Measurements from ENCODE around the gene C11orf68. TPM values are rescaled to one million over a fixed set of nuclear protein-coding genes. Genes with fewer than 3 reads are reported as not detected.

Gene C11orf68
- total and polyA plus RNA-seq, 8 donors = 3.1 to 31.3 (median 13.7) TPM

GRCh38 chr11:65944767-65945166 is 25.9 kb upstream of the C11orf68 start:
- no peak for DNase-seq
- Histone ChIP-seq H3K27me3 (peaks cover 0 to 25% (median 0%) of the 10 kb centered on the region in 3 donors), H3K36me3 (no peaks in the 10 kb centered on the region), H3K4me1 (no peaks in the 10 kb centered on the region), H3K27ac (no peak overlapping the region), H3K4me3 (no peak overlapping the region), H3K9me3 (no peaks in the 10 kb centered on the region)
- TF ChIP-seq POLR2AphosphoS5 (IDR thresholded peaks at IDR 0.05) = no peak
- TF ChIP-seq EP300 (IDR thresholded peaks at IDR 0.05) = no peak
- no peak for TF ChIP-seq POLR2A (IDR thresholded peaks at IDR 0.05)
- TF ChIP-seq, protein P1, sequence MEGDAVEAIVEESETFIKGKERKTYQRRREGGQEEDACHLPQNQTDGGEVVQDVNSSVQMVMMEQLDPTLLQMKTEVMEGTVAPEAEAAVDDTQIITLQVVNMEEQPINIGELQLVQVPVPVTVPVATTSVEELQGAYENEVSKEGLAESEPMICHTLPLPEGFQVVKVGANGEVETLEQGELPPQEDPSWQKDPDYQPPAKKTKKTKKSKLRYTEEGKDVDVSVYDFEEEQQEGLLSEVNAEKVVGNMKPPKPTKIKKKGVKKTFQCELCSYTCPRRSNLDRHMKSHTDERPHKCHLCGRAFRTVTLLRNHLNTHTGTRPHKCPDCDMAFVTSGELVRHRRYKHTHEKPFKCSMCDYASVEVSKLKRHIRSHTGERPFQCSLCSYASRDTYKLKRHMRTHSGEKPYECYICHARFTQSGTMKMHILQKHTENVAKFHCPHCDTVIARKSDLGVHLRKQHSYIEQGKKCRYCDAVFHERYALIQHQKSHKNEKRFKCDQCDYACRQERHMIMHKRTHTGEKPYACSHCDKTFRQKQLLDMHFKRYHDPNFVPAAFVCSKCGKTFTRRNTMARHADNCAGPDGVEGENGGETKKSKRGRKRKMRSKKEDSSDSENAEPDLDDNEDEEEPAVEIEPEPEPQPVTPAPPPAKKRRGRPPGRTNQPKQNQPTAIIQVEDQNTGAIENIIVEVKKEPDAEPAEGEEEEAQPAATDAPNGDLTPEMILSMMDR (IDR thresholded peaks at IDR 0.05) = no peak
- intact Hi-C loops (cut with DNase I; ENCODE audit: low total_unique reads) = no loop called here
- WGBS, 5 donors = 74 to 85% (median 80%) methylated on average over 8 of the region's 8 CpGs

DNA sequence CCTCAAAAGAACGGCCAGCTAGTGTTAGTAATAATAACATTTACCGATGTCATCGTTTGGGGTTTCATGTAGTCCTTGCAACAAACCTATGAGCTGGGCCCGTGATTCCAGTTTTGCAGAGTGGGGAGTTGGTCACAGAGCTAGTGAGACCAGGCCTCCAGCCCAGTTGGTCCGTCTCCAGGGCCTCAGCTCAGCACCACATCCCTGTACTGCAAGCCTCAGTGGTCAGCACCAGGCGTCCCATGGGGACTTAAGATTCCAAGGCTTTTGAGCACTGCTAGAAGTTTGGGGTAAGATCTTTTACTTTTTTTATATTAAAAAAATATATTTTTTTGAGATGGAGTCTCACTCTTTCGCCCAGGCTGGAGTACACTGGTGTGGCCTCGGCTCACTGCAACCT is 25.3 kb upstream of the C11orf68 start:
- DNase-seq = no peak
- Histone ChIP-seq H3K4me3 (no peak overlapping the region), H3K36me3 (no peaks in the 10 kb centered on the region), H3K27me3 (peaks cover 0 to 29% (median 0%) of the 10 kb centered on the region in 3 donors), H3K27ac (no peak overlapping the region), H3K4me1 (no peaks in the 10 kb centered on the region), H3K9me3 (no peaks in the 10 kb centered on the region)
- WGBS, 5 donors = 88 to 95% (median 90%) methylated on average over 8 of the region's 8 CpGs
- intact Hi-C loops (cut with DNase I; ENCODE audit: low total_unique reads) = no loop called here
- no peak for TF ChIP-seq POLR2AphosphoS5 (IDR thresholded peaks at IDR 0.05)
- TF ChIP-seq POLR2A (IDR thresholded peaks at IDR 0.05) = no peak
- TF ChIP-seq, protein P1 (IDR thresholded peaks at IDR 0.05) = no peak
- TF ChIP-seq EP300 (IDR thresholded peaks at IDR 0.05) = no peak

DNA sequence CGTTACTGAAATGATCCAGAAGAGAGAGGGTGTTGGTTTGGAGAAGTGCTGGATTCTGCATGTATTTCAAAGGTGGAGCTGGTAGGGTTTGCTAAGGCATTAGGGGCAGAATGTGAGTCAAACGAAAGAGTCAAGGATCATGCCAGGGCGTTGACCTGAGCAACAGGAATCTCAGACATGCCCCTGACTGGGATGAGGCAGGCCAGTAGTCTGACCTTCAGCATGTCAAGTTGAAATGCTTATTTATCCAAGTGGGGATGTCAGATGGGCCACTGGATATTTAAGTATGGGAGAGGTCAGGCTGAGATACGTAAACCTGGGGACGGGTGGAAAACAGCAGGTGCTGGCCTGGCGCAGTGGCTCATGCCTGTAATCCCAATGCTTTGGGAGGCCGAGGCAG is 23.7 kb upstream of the C11orf68 start:
- H3K27me3 ChIP-seq = peaks cover 0 to 40% (median 0%) of the 10 kb centered on the region in 3 donors
- DNase-seq = no peak
- intact Hi-C loops (cut with DNase I; ENCODE audit: low total_unique reads) = no loop called here
- TF ChIP-seq POLR2A (IDR thresholded peaks at IDR 0.05) = no peak
- TF ChIP-seq EP300 (IDR thresholded peaks at IDR 0.05) = no peak
- TF ChIP-seq, protein P1 (IDR thresholded peaks at IDR 0.05) = no peak
- TF ChIP-seq POLR2AphosphoS5 (IDR thresholded peaks at IDR 0.05) = no peak
- H3K4me3 ChIP-seq = no peak overlapping the region
- H3K27ac ChIP-seq = no peak overlapping the region
- WGBS, 5 donors = 76 to 83% (median 80%) methylated on average over 7 of the region's 7 CpGs
- no peaks in the 10 kb centered on the region for H3K9me3 ChIP-seq
- no peaks in the 10 kb centered on the region for H3K4me1 ChIP-seq
- no peaks in the 10 kb centered on the region for H3K36me3 ChIP-seq

DNA sequence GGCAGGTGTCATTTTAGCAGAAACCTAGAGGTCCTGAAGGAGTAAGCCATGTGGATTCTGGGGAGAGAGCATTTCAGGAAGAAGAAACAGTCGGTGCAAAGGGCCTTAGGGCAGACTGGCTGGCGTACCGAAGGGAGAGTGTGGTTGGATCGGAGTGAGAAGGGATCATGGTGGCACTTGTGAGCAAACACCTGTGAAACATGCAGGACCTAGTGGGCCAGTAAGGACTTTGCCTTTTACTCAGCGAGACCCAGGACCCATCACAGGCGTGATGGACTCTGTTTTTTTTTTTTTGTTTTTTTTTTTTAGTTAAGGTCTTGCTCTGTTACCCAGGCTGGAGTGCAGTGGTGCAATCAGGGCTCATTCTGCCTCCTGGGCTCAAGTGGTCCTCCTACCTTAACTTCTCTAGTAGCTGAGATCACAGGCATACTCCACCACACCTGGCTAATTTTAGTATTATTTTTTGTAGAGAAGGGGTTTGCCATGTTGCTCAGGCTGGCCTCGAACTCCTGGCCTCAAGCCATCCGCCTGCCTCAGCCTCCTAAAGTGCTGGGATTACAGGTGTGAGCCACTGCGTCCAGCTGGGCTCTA is 23.0 kb upstream of the C11orf68 start:
- 69 to 78% (median 73%) methylated on average over 9 of the region's 9 CpGs for WGBS, 5 donors
- Histone ChIP-seq H3K27ac (peak overlapping the region in 1 of 5 donors; percentile 47), H3K27me3 (peaks cover 0 to 38% (median 0%) of the 10 kb centered on the region in 3 donors), H3K36me3 (no peaks in the 10 kb centered on the region), H3K4me3 (no peak overlapping the region), H3K4me1 (no peaks in the 10 kb centered on the region), H3K9me3 (no peaks in the 10 kb centered on the region)
- TF ChIP-seq POLR2A (IDR thresholded peaks at IDR 0.05) (no peak), EP300 (IDR thresholded peaks at IDR 0.05) (no peak), POLR2AphosphoS5 (IDR thresholded peaks at IDR 0.05) (no peak)
- TF ChIP-seq, protein P1 (IDR thresholded peaks at IDR 0.05) = no peak
- intact Hi-C loops (cut with DNase I; ENCODE audit: low total_unique reads) = no loop called here
- no peak for DNase-seq

Data from stomach (tissue), 9 donors.